MM.1S (cell line): ENCODE data around the gene CUBN.

Experiments used
- CTCF ChIP-seq: fragments of 300-600 bp; sonication (generic); IDR thresholded peaks from 2 replicates; pipeline ENCODE4 v1.5.1; 2016; ENCODE audit warnings: antibody characterized with exemption, low read length, mixed read lengths
- EZH2 ChIP-seq: fragments of 300-600 bp; sonication (generic); optimal IDR thresholded peaks from 2 replicates; pipeline ENCODE3; 2017; ENCODE audit warnings: low read depth, mild to moderate bottlenecking, antibody characterized with exemption, low read length, mixed read lengths
- EZH2phosphoT487 ChIP-seq: fragments of 300-600 bp; sonication (generic); IDR thresholded peaks from 2 replicates; pipeline ENCODE4 v1.6.1; 2018; ENCODE audit warnings: antibody characterized with exemption, low read length

GRCh38 chr10:17122726-17123661, 6.6 kb downstream of the CUBN start:
- TF ChIP-seq EZH2phosphoT487 = no peak
- TF ChIP-seq CTCF = no peak
- TF ChIP-seq EZH2 = no peak
